Measurements from ENCODE around the gene BLM. TPM values are rescaled to one million over a fixed set of nuclear protein-coding genes. Genes with fewer than 3 reads are reported as not detected.

Gene BLM
- total RNA-seq, 1 experiment from 2014 or later = 24.6 TPM

DNA sequence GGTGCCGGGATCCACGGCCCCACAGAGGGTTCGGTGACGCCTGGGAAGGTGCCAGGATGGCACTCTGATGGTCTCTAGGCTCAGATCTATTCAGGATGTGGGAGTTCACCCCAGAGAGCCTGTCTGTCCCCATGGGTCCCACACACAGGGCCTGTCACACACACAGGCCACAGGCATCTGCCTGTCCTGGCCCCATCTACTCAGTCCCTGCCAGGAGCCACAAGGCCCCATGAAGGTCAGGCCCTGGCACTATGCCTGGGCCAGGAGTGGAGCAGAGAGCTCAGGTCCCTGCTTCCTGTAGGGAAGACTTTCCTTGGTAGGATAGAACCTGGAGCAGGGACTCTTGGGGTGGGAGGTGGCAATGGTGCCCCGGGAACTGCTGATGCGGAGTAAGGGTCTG lies 102.2 kb downstream of the BLM start:
- Histone ChIP-seq H2AFZ (ENCODE audit: low read depth, low read length, poor library complexity, severe bottlenecking) (no peak overlapping the region), H3K79me2 (ENCODE audit: insufficient read depth, low read length) (no peaks in the 10 kb centered on the region), H3K27me3 (ENCODE audit: insufficient read depth, low read length) (no peaks in the 10 kb centered on the region), H3K9ac (ENCODE audit: low read length) (no peak overlapping the region), H3K27ac (ENCODE audit: low read depth, low read length) (no peak overlapping the region), H3K36me3 (ENCODE audit: control insufficient read depth in 1 of 2, insufficient read depth in 2 of 2, low read length in 2 of 2) (no peaks in the 10 kb centered on the region), H3K4me3 (replicated peaks in 1 of 2; ENCODE audit: low read depth in 1 of 2, low read length in 2 of 2) (no peak overlapping the region), H3K4me1 (ENCODE audit: control insufficient read depth in 1 of 2, insufficient read depth in 2 of 2, low read length in 2 of 2) (peaks cover 0 to 3% of the 10 kb centered on the region in 2 experiments; a peak in 1 of 4 replicates), H3K9me2 (ENCODE audit: insufficient read depth) (no peaks in the 10 kb centered on the region), H3K9me3 (ENCODE audit: control insufficient read depth in 1 of 2, insufficient read depth in 1 of 2, low read depth in 1 of 2, low read length in 2 of 2) (no peaks in the 10 kb centered on the region), H4K20me1 (ENCODE audit: insufficient read depth) (no peaks in the 10 kb centered on the region), H3K4me2 (ENCODE audit: low read length) (no peak overlapping the region)
- 0 out of 2 replicates have a peak, but pooled peaks have one; percentile 17 for ATAC-seq
- TF ChIP-seq SP1 (IDR thresholded peaks at IDR 0.05; ENCODE audit: low read depth) (no peak), YY1 (IDR thresholded peaks at IDR 0.05; ENCODE audit: extremely low read depth, insufficient replicate concordance, low read depth, low read length) (no peak), EZH2 (IDR thresholded peaks at IDR 0.05) (no peak), ZNF274 (IDR thresholded peaks at IDR 0.05; ENCODE audit: low read depth, low read length) (no peak), RAD21 (IDR thresholded peaks at IDR 0.05; ENCODE audit: low read depth) (no peak), POLR2A (IDR thresholded peaks at IDR 0.05; ENCODE audit: borderline replicate concordance, extremely low read depth, insufficient read depth, insufficient read length) (no peak), FOSL1 (IDR thresholded peaks at IDR 0.05; ENCODE audit: low read depth) (no peak), TCF7L2 (IDR thresholded peaks at IDR 0.05; ENCODE audit: borderline replicate concordance, extremely low read depth, insufficient read depth, insufficient read length) (no peak), EGR1 (IDR thresholded peaks at IDR 0.05; ENCODE audit: low read depth) (no peak), ZFX (IDR thresholded peaks at IDR 0.05) (no peak), JUND (IDR thresholded peaks at IDR 0.05) (no peak), ATF3 (IDR thresholded peaks at IDR 0.05) (no peak), CBX3 (IDR thresholded peaks at IDR 0.05; ENCODE audit: low read depth) (no peak), EZH2phosphoT487 (IDR thresholded peaks at IDR 0.05; ENCODE audit: borderline replicate concordance) (no peak), SRF (IDR thresholded peaks at IDR 0.05; ENCODE audit: low read depth) (no peak)
- TF ChIP-seq, protein P1, sequence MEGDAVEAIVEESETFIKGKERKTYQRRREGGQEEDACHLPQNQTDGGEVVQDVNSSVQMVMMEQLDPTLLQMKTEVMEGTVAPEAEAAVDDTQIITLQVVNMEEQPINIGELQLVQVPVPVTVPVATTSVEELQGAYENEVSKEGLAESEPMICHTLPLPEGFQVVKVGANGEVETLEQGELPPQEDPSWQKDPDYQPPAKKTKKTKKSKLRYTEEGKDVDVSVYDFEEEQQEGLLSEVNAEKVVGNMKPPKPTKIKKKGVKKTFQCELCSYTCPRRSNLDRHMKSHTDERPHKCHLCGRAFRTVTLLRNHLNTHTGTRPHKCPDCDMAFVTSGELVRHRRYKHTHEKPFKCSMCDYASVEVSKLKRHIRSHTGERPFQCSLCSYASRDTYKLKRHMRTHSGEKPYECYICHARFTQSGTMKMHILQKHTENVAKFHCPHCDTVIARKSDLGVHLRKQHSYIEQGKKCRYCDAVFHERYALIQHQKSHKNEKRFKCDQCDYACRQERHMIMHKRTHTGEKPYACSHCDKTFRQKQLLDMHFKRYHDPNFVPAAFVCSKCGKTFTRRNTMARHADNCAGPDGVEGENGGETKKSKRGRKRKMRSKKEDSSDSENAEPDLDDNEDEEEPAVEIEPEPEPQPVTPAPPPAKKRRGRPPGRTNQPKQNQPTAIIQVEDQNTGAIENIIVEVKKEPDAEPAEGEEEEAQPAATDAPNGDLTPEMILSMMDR (IDR thresholded peaks at IDR 0.05 in 2 of 3, conservative IDR thresholded peaks at IDR 0.05 in 1 of 3; ENCODE audit: borderline replicate concordance in 1 of 3, insufficient read depth in 1 of 3, low read depth in 2 of 3, low read length in 2 of 3) = no peak
- TF ChIP-seq, protein P2, sequence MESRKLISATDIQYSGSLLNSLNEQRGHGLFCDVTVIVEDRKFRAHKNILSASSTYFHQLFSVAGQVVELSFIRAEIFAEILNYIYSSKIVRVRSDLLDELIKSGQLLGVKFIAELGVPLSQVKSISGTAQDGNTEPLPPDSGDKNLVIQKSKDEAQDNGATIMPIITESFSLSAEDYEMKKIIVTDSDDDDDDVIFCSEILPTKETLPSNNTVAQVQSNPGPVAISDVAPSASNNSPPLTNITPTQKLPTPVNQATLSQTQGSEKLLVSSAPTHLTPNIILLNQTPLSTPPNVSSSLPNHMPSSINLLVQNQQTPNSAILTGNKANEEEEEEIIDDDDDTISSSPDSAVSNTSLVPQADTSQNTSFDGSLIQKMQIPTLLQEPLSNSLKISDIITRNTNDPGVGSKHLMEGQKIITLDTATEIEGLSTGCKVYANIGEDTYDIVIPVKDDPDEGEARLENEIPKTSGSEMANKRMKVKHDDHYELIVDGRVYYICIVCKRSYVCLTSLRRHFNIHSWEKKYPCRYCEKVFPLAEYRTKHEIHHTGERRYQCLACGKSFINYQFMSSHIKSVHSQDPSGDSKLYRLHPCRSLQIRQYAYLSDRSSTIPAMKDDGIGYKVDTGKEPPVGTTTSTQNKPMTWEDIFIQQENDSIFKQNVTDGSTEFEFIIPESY (IDR thresholded peaks at IDR 0.05; ENCODE audit: extremely low read depth, insufficient replicate concordance, low read length) = no peak
- ChIA-PET RAD21 (ENCODE audit: low non-redundant PET in 1 of 2, low total read pairs in 2 of 2, uncharacterized antibody in 2 of 2, unreplicated experiment in 2 of 2) (no interaction called here), CTCF (no interaction called here), POLR2A (no interaction called here)
- intact Hi-C loops (cut with micrococcal nuclease) = no loop called here
- DNase-seq (ENCODE audit: low read depth, low spot score) = no peak
- BruUV-seq (replicated peaks) = no TSS peak

Measured in HCT116 (cell line).